Colonic mucosa (tissue), 4 donors: ENCODE results near the gene ZNF337. TPM values are rescaled to one million over a fixed set of nuclear protein-coding genes. Genes with fewer than 3 reads are reported as not detected.
"Not testable (repeated sequence)": the region's sequence is repeated elsewhere in the genome, so short reads cannot be mapped to it uniquely, and the experiment has no call there.

Experiments
- DNase-seq: peaks from one replicate; pipeline ENCODE4 v3.0.0-alpha.2; 2020
- H3K27ac ChIP-seq: fragments of 200-600 bp; one replicate; pipeline ENCODE4 v1.8.0; 2021
- H3K27me3 ChIP-seq: fragments of 200-600 bp; one replicate; pipeline ENCODE4 v1.8.0; 2021
- H3K36me3 ChIP-seq: fragments of 200-600 bp; one replicate; pipeline ENCODE4 v1.8.0; 2021
- H3K4me1 ChIP-seq: fragments of 200-600 bp; one replicate; pipeline ENCODE4 v1.8.0; 2021; ENCODE audit warnings: mild to moderate bottlenecking
- H3K4me3 ChIP-seq: fragments of 200-600 bp; one replicate; pipeline ENCODE4 v1.8.0; 2021
- H3K9ac ChIP-seq, 2 donors: one replicate each; pipeline ENCODE4 v1.7.0; 2013; ENCODE audit warnings: control low read depth in 2 of 2, low read depth in 2 of 2, low read length in 2 of 2
- H3K9me3 ChIP-seq: fragments of 200-600 bp; one replicate; pipeline ENCODE4 v1.8.0; 2021
- intact Hi-C: fragments of 100-400 bp; cut with DNase I; formaldehyde crosslinking; loops from one replicate; pipeline ENCODE4 v1.14.1; 2022
- total RNA-seq, 2 donors: library from RNA; stranded (reverse); fragmentation: NEBNext Ultra II Directional in 1 of 2; extraction: Animal tissue kit (Norgen Biotek cat#: 25700) in 1 of 2; gene quantifications; one replicate each; pipeline ENCODE4 v1.2.1, GENCODE V29; 2021
- TF ChIP-seq, protein P1 (sequence below): fragments of 200-600 bp; IDR thresholded peaks from one replicate; pipeline ENCODE4 v1.8.0; 2022; ENCODE audit warnings: antibody characterized with exemption, mild to moderate bottlenecking
- donor health status: healthy.
- donor health status: DM: no; HTN: no; CAD: no.
- donor health status: DM: no; HTN: no; CAD: no.

The ZNF337 gene
- total RNA-seq, 2 donors from 2014 or later = 6.2 to 6.7 TPM

DNA sequence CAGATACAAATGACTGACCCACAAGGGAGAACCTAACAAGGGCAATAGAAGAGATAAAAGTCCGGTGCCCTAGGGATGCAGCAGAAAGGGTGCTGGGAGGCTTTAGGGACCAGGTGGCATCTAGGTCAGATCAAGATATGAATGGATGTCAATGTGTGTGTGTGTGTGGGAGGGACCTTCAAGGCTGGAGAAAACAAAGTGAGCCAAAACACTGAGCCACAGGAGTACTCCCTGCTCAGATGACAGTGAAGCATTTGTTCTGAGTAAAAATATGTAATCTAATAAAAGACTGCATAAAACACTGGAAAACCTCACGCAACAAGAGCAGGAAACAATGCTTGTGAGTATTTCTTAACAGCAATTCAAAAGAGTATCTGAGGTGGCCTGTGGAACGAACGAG is 28.2 kb downstream of the ZNF337 start:
- Histone ChIP-seq H3K4me1 (no peaks in the 10 kb centered on the region), H3K36me3 (no peaks in the 10 kb centered on the region), H3K4me3 (no peak overlapping the region), H3K27me3 (no peaks in the 10 kb centered on the region), H3K9ac (no peak overlapping the region), H3K9me3 (no peaks in the 10 kb centered on the region), H3K27ac (no peak overlapping the region)
- TF ChIP-seq, protein P1, sequence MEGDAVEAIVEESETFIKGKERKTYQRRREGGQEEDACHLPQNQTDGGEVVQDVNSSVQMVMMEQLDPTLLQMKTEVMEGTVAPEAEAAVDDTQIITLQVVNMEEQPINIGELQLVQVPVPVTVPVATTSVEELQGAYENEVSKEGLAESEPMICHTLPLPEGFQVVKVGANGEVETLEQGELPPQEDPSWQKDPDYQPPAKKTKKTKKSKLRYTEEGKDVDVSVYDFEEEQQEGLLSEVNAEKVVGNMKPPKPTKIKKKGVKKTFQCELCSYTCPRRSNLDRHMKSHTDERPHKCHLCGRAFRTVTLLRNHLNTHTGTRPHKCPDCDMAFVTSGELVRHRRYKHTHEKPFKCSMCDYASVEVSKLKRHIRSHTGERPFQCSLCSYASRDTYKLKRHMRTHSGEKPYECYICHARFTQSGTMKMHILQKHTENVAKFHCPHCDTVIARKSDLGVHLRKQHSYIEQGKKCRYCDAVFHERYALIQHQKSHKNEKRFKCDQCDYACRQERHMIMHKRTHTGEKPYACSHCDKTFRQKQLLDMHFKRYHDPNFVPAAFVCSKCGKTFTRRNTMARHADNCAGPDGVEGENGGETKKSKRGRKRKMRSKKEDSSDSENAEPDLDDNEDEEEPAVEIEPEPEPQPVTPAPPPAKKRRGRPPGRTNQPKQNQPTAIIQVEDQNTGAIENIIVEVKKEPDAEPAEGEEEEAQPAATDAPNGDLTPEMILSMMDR = no peak
- intact Hi-C loops = no loop called here
- no peak for DNase-seq

DNA sequence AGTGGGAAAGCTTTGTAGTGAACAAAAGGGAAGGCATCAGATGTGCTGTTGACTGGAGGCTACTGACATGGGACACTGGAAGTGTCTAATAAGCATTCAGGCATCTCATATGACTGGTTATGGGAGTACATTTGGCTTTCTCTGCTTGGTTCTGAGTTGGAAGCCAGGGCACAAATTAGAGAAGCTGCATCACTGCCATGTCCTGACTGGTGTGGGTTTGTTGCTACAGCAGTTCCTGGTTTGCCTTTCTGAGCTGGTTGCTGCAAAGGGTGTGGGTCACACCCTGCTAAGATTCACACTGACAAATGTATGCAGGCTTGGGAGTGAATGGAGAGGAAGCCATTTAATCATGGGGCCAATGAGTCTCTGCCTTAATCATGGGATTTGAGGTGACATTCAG is 36.7 kb downstream of the ZNF337 start:
- TF ChIP-seq, protein P1 = no peak
- no peaks in the 10 kb centered on the region for H3K9me3 ChIP-seq
- H3K4me1 ChIP-seq = no peaks in the 10 kb centered on the region
- intact Hi-C loops = no loop called here
- H3K27me3 ChIP-seq = no peaks in the 10 kb centered on the region
- H3K27ac ChIP-seq = no peak overlapping the region
- H3K36me3 ChIP-seq = no peaks in the 10 kb centered on the region
- H3K9ac ChIP-seq = no peak overlapping the region
- no peak overlapping the region for H3K4me3 ChIP-seq
- DNase-seq = no peak

DNA sequence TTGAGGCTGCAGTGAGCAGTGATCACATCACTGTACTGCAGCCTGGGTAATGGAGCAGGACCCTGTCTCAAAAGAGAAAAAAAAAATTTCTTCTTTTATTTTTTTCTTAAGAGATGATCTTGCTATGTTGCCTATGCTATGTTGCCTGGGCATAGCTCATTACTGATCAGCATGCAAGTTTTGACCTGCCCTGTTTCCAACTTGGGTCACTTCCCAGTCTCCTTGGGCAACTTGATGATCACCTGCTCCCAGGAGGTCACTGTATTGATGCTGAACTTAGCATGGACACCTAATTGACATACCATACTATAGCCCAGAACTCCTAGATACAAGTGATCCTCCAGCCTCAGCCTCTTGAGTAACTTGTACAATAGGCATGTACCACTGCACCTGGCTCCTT is 42.2 kb downstream of the ZNF337 start:
- no peaks in the 10 kb centered on the region for H3K36me3 ChIP-seq
- intact Hi-C loops = no loop called here
- H3K4me3 ChIP-seq = no peak overlapping the region
- H3K4me1 ChIP-seq = no peaks in the 10 kb centered on the region
- no peak for DNase-seq
- no peaks in the 10 kb centered on the region for H3K9me3 ChIP-seq
- H3K9ac ChIP-seq = no peak overlapping the region
- H3K27me3 ChIP-seq = no peaks in the 10 kb centered on the region
- TF ChIP-seq, protein P1 = no peak
- H3K27ac ChIP-seq = no peak overlapping the region

DNA sequence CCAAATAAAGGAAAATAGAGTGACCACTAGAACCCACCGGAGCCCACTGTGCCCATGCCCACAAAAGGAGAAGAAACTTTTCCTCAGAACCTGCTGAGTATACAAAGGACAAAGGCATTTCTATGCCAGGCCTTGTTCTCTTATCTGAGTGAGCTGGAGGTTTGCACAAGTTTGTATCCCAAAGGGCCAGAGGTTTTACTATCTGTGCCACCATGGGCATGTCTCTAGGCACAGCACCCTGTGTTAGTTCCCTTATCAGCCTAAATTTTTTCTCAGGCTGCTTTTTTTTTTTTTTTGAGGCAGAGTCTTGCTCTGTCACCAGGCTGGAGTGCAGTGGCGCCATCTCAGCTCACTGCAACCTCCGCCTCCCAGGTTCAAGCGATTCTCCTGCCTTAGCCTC is 43.8 kb downstream of the ZNF337 start:
- H3K36me3 ChIP-seq, H3K9me3 ChIP-seq, H3K27ac ChIP-seq, H3K9ac ChIP-seq, DNase-seq, H3K4me1 ChIP-seq, intact Hi-C loops, H3K27me3 ChIP-seq, H3K4me3 ChIP-seq: not testable (repeated sequence)

DNA sequence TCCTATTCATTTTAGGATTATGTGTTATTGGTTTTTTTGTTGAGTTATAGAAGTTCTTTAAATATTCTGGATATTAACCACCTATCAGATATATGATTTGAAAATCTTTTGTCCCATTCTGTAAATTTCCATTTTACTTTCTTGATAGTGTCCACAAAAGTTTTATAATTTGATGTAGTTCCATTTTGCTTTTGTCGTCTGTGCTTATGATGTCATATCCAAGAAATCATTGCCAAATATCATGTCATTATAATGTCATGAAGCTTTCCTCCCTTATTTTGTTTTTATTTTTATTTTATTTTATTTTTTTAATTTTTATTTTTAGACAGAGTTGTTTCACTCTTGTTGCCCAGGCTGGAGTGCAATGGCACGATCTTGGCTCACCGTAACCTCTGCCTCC is 51.8 kb downstream of the ZNF337 start:
- intact Hi-C loops = no loop called here
- Histone ChIP-seq H3K9ac (no peak overlapping the region), H3K4me1 (no peaks in the 10 kb centered on the region), H3K4me3 (no peak overlapping the region), H3K27me3 (no peaks in the 10 kb centered on the region), H3K9me3 (no peaks in the 10 kb centered on the region), H3K27ac (no peak overlapping the region), H3K36me3 (no peaks in the 10 kb centered on the region)
- no peak for DNase-seq
- TF ChIP-seq, protein P1 = no peak

DNA sequence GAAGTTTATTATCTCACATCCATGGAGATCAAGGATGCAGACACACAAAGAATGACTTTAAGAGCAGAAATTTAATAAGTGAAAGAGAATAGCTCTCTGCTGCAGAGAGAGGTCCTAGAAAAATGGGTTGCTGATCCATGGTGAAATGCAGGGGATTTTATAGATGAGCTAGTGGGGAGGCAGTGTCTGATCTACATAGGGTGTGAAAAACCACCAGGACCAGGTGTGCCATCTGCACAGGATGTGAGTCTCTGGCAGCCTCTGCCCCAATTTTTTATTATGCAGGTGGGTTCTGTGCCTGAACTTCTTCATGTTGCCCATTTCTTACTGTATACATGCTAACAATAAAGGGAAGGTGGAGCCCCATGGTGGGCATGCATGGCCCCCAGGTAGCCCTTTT is 52.9 kb downstream of the ZNF337 start:
- TF ChIP-seq, protein P1 = no peak
- Histone ChIP-seq H3K27ac (no peak overlapping the region), H3K4me1 (no peaks in the 10 kb centered on the region), H3K4me3 (no peak overlapping the region), H3K36me3 (no peaks in the 10 kb centered on the region), H3K27me3 (no peaks in the 10 kb centered on the region), H3K9ac (no peak overlapping the region), H3K9me3 (no peaks in the 10 kb centered on the region)
- no peak for DNase-seq
- intact Hi-C loops = no loop called here
